Activated CD4-positive, alpha-beta T cell treated with anti-CD3 and anti-CD28 coated beads for 4 hours (primary cell): ENCODE data around the gene CD8B2.
"Not testable (repeated sequence)": the region's sequence is repeated elsewhere in the genome, so short reads cannot be mapped to it uniquely, and the experiment has no call there.

Source experiments
- DNase-seq, 2 donors: peaks; one replicate each; pipeline ENCODE4 v3.0.0-alpha.2; 2020

Gene CD8B2

GRCh38 chr2:106553321-106553720 lies 66.2 kb downstream of the CD8B2 start:
- no peak for DNase-seq

DNA sequence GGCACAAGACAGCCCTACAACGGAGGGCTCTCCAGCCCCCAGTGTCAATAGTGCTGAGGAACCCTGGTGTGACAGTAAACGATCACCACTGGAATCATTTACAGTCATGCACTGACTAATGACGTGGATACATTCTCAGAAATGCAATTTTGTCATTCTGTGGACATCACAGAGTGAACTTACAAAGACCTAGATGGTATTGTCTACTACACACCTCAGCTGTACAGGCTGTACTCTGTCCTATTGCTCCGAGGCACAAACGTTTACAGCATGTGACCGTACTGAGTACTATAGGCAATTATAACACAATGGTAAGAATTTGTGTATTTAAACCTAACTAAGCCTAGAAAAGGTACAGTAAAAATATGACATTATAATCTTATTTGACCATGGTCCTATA lies 67.2 kb downstream of the CD8B2 start:
- no peak for DNase-seq

DNA sequence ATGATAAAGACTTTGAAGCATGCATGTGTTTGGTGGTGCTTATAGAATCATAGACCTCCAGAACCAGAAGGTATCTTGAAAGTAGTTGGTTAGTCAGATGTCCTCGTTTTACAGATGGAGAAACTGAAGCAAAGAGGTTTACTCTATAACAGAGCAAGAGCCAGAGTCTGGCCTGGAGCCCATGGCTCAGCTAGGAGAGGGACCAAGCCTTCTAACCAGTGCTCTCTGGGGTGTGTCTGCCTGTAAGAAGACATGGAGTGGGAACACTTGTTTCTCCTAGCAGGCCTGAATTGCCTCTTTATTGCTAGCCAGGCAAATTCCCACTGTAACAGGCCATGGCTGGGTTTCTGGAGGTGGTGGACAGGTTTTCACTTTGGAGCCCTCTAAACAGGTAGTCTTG lies 67.9 kb downstream of the CD8B2 start:
- no peak for DNase-seq

GRCh38 chr2:106559786-106560185 lies 72.6 kb downstream of the CD8B2 start:
- DNase-seq, result not testable (repeated sequence)

DNA sequence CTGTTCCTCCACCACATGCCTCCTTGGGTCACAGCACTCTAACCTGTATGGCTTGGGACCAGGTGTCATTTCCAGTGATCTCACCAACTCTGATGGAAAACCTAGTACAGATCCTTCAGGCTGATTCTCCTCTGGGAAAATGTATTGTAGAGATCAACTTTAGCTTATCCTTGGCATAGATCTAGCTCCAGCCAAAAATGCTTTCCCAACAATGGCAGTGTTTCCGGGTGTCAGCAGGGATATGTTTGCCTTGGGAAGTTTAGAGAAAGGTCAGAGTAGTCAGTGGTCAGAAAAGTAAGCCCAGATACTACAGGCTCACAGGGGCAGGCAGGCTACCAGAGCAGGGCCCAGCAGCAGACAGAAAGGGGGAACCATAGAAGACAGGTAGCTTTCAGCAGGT lies 73.6 kb downstream of the CD8B2 start:
- no peak for DNase-seq

GRCh38 chr2:106561356-106561755 lies 74.2 kb downstream of the CD8B2 start:
- no peak for DNase-seq

GRCh38 chr2:106561803-106562202 lies 74.6 kb downstream of the CD8B2 start:
- DNase-seq, result no peak

- DNase-seq, result no peak
Observed at GRCh38 chr2:106562268-106563186, 75.4 kb downstream of the CD8B2 start.

GRCh38 chr2:106563195-106563594 lies 76.0 kb downstream of the CD8B2 start:
- DNase-seq, result no peak

- no peak for DNase-seq
Observed at GRCh38 chr2:106565599-106565998, 78.4 kb downstream of the CD8B2 start.

DNA sequence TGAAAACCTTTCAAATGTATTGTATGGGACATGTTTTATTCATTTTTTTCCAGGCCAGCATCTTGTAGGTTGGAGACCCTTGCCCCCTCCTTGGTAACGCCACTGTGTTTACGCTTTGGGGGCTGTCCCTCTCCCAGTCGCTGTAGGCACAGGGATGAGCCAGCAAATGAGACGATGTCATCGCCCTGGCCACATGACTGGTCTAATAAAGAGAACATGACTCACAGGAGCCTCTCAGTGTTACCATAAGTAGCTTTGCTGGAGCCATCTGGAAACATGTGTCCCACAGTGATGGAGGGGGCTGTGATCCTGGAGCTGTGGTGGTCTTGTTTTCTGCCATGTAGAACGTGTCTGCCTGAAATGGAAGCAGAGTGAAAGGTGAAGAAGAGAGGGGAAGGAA lies 78.9 kb downstream of the CD8B2 start:
- no peak for DNase-seq

DNA sequence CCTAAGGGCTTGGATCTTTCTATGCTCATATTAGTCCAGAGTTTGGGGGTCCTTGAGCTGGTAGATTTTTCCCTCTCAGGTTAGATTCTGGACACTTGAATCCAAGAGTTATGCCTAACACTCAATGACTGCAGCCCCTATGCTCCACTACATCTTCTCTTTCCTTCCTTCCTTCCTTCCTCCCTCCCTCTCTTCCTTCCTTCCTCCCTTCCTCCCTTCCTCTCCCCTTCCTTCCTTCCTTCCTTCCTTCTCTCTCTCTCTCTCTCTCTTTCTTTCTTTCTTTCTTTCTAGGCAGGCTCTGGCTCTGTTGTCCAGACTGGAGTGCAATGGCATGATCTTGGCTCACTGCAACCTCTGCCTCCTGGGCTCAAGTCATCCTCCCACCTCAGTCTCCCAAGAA lies 79.3 kb downstream of the CD8B2 start:
- not testable (repeated sequence) for DNase-seq

DNA sequence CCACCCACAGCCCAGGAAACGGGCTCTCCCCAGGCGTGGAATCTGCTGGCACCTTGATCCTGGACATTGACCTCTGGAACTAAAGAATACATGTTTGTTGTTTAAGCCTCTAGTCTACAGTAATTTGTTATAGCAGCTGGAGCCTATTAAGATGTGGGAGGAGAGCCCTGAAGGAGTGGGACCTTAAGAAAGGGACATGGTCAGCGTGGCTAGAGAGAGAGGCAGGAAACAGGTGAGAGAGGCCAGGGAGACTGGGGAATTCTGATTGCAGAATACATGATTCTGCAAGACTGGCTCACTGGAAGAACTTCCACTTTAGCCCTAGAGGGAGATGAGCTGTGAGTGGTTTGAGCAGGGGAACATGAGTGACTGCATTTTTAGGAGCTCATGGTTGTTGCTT lies 83.2 kb downstream of the CD8B2 start:
- DNase-seq, result no peak
